Adrenal gland (tissue), 5 donors: ENCODE measurements around the gene ARMC2.

Experiments
- POLR2A ChIP-seq, 2 donors: fragments of 450-650 bp; IDR thresholded peaks; one replicate each; pipeline ENCODE4 v1.6.1; 2017; ENCODE audit warnings: antibody characterized with exemption in 2 of 2, mild to moderate bottlenecking in 2 of 2, moderate library complexity in 1 of 2
- TF ChIP-seq, protein P1 (sequence below), 6 experiments: fragments of 450-650 bp in 4 of 6; fragments of 200-600 bp in 2 of 6; sonication (generic) in 1 of 6; IDR thresholded peaks; 1 replicate in 5 of 6; 2 replicates in 1 of 6; pipeline versions ENCODE4 v1.5.1 to v1.8.0; 2016 to 2021; ENCODE audit warnings: antibody characterized with exemption in 6 of 6, mild to moderate bottlenecking in 2 of 6, moderate library complexity in 1 of 6
- donor health status: DM: no; HTN: no; CAD: no.

DNA sequence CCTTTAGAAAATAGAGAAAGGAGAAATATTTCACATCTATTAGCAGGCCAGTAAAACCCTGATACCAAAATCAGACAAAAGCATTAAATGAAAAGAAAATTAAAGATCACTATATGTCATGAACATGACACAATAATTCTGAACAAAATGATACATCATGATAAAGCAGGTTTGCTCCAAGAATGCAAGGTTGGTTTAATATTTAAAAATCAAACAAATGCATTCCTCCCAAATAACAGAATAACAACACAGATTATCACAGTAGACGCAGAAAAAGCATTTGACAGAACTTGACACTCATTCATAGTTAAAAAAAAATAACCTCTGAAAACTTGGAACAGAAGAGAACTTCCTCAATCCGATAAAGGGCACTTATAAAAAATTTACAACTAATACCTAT, 22.9 kb upstream of the ARMC2 start:
- TF ChIP-seq, protein P1, sequence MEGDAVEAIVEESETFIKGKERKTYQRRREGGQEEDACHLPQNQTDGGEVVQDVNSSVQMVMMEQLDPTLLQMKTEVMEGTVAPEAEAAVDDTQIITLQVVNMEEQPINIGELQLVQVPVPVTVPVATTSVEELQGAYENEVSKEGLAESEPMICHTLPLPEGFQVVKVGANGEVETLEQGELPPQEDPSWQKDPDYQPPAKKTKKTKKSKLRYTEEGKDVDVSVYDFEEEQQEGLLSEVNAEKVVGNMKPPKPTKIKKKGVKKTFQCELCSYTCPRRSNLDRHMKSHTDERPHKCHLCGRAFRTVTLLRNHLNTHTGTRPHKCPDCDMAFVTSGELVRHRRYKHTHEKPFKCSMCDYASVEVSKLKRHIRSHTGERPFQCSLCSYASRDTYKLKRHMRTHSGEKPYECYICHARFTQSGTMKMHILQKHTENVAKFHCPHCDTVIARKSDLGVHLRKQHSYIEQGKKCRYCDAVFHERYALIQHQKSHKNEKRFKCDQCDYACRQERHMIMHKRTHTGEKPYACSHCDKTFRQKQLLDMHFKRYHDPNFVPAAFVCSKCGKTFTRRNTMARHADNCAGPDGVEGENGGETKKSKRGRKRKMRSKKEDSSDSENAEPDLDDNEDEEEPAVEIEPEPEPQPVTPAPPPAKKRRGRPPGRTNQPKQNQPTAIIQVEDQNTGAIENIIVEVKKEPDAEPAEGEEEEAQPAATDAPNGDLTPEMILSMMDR (IDR thresholded peaks at IDR 0.05) = no peak
- no peak for TF ChIP-seq POLR2A (IDR thresholded peaks at IDR 0.05)
